NT2/D1 (cell line): ENCODE results near the gene PKNOX2.

Experiments used
- DNase-seq: peaks from one replicate; pipeline ENCODE4 v3.0.0-alpha.2; 2011; ENCODE audit warnings: low read depth, low spot score
- H3K27me3 ChIP-seq: 2 replicates; pipeline ENCODE4 v1.6.0; 2011; ENCODE audit warnings: mild to moderate bottlenecking; ENCODE audit not compliant: insufficient read length, insufficient read depth
- H3K36me3 ChIP-seq: 2 replicates; pipeline ENCODE4 v1.6.1; 2011; ENCODE audit warnings: mild to moderate bottlenecking, low read length, mixed read lengths; ENCODE audit not compliant: insufficient read depth, insufficient read length
- H3K4me1 ChIP-seq: 2 replicates; pipeline ENCODE4 v1.5.1; 2011; ENCODE audit not compliant: insufficient read depth, insufficient read length
- H3K4me3 ChIP-seq: 2 replicates; pipeline ENCODE4 v1.5.1; 2011; ENCODE audit warnings: low read depth; ENCODE audit not compliant: insufficient read length
- H3K9ac ChIP-seq: 2 replicates; pipeline ENCODE4 v1.6.0; 2011; ENCODE audit warnings: low read depth; ENCODE audit not compliant: insufficient read length
- H3K9me3 ChIP-seq: 2 replicates; pipeline ENCODE4 v1.5.1; 2011; ENCODE audit warnings: mild to moderate bottlenecking, low read length; ENCODE audit not compliant: insufficient read depth
- SUZ12 ChIP-seq: IDR thresholded peaks from 2 replicates; pipeline ENCODE4 v1.6.1; 2011; ENCODE audit not compliant: insufficient read length, insufficient read depth; ENCODE audit errors: extremely low read depth
- YY1 ChIP-seq: IDR thresholded peaks from 2 replicates; pipeline ENCODE4 v1.6.1; 2011; ENCODE audit not compliant: insufficient read length, insufficient read depth
- ZNF274 ChIP-seq: IDR thresholded peaks from 2 replicates; pipeline ENCODE4 v1.6.1; 2011; ENCODE audit warnings: mild to moderate bottlenecking, low read depth, low read length

PKNOX2 gene

DNA sequence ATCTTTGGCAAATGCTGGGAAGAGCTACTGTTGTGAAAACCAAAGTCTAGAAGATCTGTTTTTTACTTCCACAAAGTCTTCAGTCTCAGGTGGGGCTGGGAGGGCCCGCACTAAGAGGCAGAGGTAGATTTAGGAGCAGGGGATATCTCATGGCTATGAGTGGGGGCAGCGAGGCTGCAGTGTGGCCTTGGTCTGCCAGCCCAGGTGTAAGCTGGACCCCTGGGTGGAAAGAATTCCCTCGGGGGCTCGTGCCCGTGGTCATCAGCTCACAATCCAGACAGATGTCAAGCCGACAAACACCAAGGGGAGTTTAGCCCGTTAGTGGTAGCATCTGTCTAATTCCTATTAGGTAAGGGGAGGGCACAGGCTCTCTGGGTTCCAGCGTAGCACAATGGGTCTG, 9.0 kb downstream of the PKNOX2 start:
- no peaks in the 10 kb centered on the region for H3K27me3 ChIP-seq
- H3K4me3 ChIP-seq = no peak overlapping the region
- H3K9me3 ChIP-seq = no peaks in the 10 kb centered on the region
- no peak for TF ChIP-seq YY1
- no peak for TF ChIP-seq ZNF274
- no peak for TF ChIP-seq SUZ12
- DNase-seq = no peak
- peaks cover 6% of the 10 kb centered on the region for H3K4me1 ChIP-seq
- no peak overlapping the region for H3K9ac ChIP-seq
- H3K36me3 ChIP-seq = peaks cover 8% of the 10 kb centered on the region

GRCh38 chr11:125174057-125174456, 9.5 kb downstream of the PKNOX2 start:
- no peak for DNase-seq
- H3K36me3 ChIP-seq = peaks cover 8% of the 10 kb centered on the region
- H3K9me3 ChIP-seq = no peaks in the 10 kb centered on the region
- no peak overlapping the region for H3K9ac ChIP-seq
- H3K4me1 ChIP-seq = peaks cover 9% of the 10 kb centered on the region
- no peaks in the 10 kb centered on the region for H3K27me3 ChIP-seq
- TF ChIP-seq ZNF274 = no peak
- no peak for TF ChIP-seq YY1
- TF ChIP-seq SUZ12 = no peak
- H3K4me3 ChIP-seq = no peak overlapping the region

GRCh38 chr11:125174686-125175085, 10.1 kb downstream of the PKNOX2 start:
- Histone ChIP-seq H3K9me3 (no peaks in the 10 kb centered on the region), H3K27me3 (no peaks in the 10 kb centered on the region), H3K4me1 (peaks cover 13% of the 10 kb centered on the region), H3K4me3 (no peak overlapping the region), H3K9ac (no peak overlapping the region), H3K36me3 (peaks cover 8% of the 10 kb centered on the region)
- no peak for DNase-seq
- TF ChIP-seq YY1 = no peak
- no peak for TF ChIP-seq ZNF274
- no peak for TF ChIP-seq SUZ12

DNA sequence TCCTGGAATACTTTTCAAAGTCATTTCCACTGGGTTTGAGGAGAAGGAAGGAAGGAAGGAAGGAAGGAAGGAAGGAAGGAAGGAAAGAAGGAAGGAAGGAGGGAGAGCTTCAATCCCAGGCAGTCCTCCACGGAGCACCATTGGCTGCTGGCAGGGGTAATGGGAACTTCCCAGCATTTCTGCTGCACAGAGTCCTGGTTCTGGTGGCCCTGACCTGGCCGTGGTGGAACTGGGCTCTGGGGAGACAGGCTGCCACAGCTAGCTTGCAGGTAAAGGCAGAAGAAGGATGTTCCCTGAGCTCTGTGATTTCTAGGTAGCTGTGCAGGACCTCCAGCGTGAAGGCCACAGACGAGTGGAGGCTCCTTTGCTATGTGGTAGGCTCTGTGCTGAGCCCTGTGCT, 10.6 kb downstream of the PKNOX2 start:
- no peak for TF ChIP-seq SUZ12
- TF ChIP-seq YY1 = no peak
- TF ChIP-seq ZNF274 = no peak
- Histone ChIP-seq H3K27me3 (no peaks in the 10 kb centered on the region), H3K9ac (no peak overlapping the region), H3K4me1 (peaks cover 17% of the 10 kb centered on the region), H3K4me3 (no peak overlapping the region), H3K9me3 (no peaks in the 10 kb centered on the region), H3K36me3 (peaks cover 8% of the 10 kb centered on the region)
- no peak for DNase-seq

GRCh38 chr11:125175896-125176575, 11.5 kb downstream of the PKNOX2 start:
- Histone ChIP-seq H3K27me3 (no peaks in the 10 kb centered on the region), H3K36me3 (peaks cover 8% of the 10 kb centered on the region), H3K9ac (no peak overlapping the region), H3K4me3 (no peak overlapping the region), H3K9me3 (no peaks in the 10 kb centered on the region), H3K4me1 (peaks cover 17% of the 10 kb centered on the region)
- DNase-seq = no peak
- TF ChIP-seq ZNF274 (no peak), SUZ12 (no peak)

- Histone ChIP-seq H3K9me3 (no peaks in the 10 kb centered on the region), H3K4me1 (peaks cover 17% of the 10 kb centered on the region), H3K27me3 (no peaks in the 10 kb centered on the region), H3K36me3 (peaks cover 7% of the 10 kb centered on the region), H3K9ac (no peak overlapping the region), H3K4me3 (no peak overlapping the region)
- no peak for TF ChIP-seq YY1
- TF ChIP-seq ZNF274 = no peak
- no peak for TF ChIP-seq SUZ12
- no peak for DNase-seq
These were observed 12.3 kb downstream of the PKNOX2 start for GRCh38 chr11:125176866-125177265.

- Histone ChIP-seq H3K27me3 (no peaks in the 10 kb centered on the region), H3K9ac (no peak overlapping the region), H3K4me3 (no peak overlapping the region)
These were observed 13.0 kb downstream of the PKNOX2 start for GRCh38 chr11:125177543-125177942.

More at GRCh38 chr11:125177543-125177942, 13.0 kb downstream of the PKNOX2 start:
- peaks cover 17% of the 10 kb centered on the region for H3K4me1 ChIP-seq
- no peak for TF ChIP-seq YY1
- no peak for TF ChIP-seq ZNF274
- no peak for TF ChIP-seq SUZ12
- no peaks in the 10 kb centered on the region for H3K9me3 ChIP-seq
- DNase-seq = no peak
- H3K36me3 ChIP-seq = peaks cover 6% of the 10 kb centered on the region
